Measurements from ENCODE around the gene IRAK3. TPM values are rescaled to one million over a fixed set of nuclear protein-coding genes. Genes with fewer than 3 reads are reported as not detected.

IRAK3 gene
- total and polyA plus RNA-seq, 2 experiments from 2014 or later = 0.53 to 1.8 TPM

DNA sequence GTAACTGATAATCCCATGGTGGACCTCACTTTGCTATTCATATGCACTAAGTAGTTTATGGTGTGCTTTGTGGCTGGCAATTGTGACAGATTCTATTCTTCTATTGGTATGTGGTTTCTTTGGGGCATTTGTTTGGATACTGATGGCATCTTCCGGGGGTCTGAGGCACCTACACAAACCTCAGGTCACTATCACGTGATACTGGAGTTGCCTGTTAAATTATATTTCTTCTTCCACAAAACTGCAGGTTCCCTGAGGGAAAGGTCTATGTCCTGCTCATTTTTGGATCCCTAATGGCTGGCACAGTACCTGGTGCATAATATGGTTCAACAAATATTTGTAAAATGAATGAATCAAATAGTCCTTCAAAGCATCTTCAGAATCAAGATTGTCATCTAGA, 63.8 kb downstream of the IRAK3 start:
- no peaks in the 10 kb centered on the region for H4K20me1 ChIP-seq (replicated peaks; ENCODE audit: insufficient read depth)

DNA sequence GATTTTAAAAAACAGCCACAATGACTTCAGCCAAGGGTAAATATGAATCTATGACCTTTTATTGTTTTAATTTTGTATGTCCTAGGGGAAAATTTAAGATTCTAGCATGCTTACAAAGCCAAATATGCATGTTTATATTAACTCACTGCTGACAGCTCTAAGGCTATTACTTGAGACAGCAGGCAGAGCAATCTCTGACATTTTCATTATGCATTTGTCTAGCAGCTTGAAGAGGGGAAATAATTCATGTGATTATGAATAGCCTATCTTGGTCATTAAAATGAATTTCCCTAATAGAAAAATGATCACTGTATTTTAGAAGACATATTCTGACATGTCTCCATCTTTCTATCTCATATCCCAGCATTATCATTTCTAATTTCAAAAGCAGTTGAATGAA, 66.7 kb downstream of the IRAK3 start:
- H3K4me3 ChIP-seq = no peak overlapping the region
- no peaks in the 10 kb centered on the region for H4K20me1 ChIP-seq (replicated peaks; ENCODE audit: insufficient read depth)
- H3F3A ChIP-seq (replicated peaks; ENCODE audit: low read depth) = no peaks in the 10 kb centered on the region
- no peaks in the 10 kb centered on the region for H3K79me2 ChIP-seq (replicated peaks; ENCODE audit: insufficient read depth)
- no peak for TF ChIP-seq EZH2phosphoT487 (IDR thresholded peaks at IDR 0.05; ENCODE audit: unreplicated experiment)
- TF ChIP-seq JUNB (IDR thresholded peaks at IDR 0.05; ENCODE audit: unreplicated experiment) = no peak
- TF ChIP-seq CREB1 (CRISPR knock-in tag; IDR thresholded peaks at IDR 0.05; ENCODE audit: low read depth) = no peak
- TF ChIP-seq, protein P1, sequence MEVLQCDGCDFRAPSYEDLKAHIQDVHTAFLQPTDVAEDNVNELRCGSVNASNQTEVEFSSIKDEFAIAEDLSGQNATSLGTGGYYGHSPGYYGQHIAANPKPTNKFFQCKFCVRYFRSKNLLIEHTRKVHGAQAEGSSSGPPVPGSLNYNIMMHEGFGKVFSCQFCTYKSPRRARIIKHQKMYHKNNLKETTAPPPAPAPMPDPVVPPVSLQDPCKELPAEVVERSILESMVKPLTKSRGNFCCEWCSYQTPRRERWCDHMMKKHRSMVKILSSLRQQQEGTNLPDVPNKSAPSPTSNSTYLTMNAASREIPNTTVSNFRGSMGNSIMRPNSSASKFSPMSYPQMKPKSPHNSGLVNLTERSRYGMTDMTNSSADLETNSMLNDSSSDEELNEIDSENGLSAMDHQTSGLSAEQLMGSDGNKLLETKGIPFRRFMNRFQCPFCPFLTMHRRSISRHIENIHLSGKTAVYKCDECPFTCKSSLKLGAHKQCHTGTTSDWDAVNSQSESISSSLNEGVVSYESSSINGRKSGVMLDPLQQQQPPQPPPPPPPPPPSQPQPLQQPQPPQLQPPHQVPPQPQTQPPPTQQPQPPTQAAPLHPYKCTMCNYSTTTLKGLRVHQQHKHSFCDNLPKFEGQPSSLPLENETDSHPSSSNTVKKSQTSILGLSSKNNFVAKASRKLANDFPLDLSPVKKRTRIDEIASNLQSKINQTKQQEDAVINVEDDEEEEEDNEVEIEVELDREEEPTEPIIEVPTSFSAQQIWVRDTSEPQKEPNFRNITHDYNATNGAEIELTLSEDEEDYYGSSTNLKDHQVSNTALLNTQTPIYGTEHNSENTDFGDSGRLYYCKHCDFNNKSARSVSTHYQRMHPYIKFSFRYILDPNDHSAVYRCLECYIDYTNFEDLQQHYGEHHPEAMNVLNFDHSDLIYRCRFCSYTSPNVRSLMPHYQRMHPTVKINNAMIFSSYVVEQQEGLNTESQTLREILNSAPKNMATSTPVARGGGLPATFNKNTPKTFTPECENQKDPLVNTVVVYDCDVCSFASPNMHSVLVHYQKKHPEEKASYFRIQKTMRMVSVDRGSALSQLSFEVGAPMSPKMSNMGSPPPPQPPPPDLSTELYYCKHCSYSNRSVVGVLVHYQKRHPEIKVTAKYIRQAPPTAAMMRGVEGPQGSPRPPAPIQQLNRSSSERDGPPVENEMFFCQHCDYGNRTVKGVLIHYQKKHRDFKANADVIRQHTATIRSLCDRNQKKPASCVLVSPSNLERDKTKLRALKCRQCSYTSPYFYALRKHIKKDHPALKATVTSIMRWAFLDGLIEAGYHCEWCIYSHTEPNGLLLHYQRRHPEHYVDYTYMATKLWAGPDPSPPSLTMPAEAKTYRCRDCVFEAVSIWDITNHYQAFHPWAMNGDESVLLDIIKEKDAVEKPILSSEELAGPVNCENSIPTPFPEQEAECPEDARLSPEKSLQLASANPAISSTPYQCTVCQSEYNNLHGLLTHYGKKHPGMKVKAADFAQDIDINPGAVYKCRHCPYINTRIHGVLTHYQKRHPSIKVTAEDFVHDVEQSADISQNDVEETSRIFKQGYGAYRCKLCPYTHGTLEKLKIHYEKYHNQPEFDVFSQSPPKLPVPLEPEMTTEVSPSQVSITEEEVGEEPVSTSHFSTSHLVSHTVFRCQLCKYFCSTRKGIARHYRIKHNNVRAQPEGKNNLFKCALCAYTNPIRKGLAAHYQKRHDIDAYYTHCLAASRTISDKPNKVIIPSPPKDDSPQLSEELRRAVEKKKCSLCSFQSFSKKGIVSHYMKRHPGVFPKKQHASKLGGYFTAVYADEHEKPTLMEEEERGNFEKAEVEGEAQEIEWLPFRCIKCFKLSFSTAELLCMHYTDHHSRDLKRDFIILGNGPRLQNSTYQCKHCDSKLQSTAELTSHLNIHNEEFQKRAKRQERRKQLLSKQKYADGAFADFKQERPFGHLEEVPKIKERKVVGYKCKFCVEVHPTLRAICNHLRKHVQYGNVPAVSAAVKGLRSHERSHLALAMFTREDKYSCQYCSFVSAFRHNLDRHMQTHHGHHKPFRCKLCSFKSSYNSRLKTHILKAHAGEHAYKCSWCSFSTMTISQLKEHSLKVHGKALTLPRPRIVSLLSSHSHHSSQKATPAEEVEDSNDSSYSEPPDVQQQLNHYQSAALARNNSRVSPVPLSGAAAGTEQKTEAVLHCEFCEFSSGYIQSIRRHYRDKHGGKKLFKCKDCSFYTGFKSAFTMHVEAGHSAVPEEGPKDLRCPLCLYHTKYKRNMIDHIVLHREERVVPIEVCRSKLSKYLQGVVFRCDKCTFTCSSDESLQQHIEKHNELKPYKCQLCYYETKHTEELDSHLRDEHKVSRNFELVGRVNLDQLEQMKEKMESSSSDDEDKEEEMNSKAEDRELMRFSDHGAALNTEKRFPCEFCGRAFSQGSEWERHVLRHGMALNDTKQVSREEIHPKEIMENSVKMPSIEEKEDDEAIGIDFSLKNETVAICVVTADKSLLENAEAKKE (CRISPR knock-in tag; IDR thresholded peaks at IDR 0.05) = no peak
- no peak for TF ChIP-seq STAT1 (IDR thresholded peaks at IDR 0.05; ENCODE audit: unreplicated experiment)
- H3K4me3 Mint-ChIP-seq = no peak overlapping the region
- H3K4me2 ChIP-seq = no peak overlapping the region
- H3K27me3 Mint-ChIP-seq (ENCODE audit: insufficient read depth, low read depth, poor library complexity) = peaks cover 2% of the 10 kb centered on the region
- DNase-seq (ENCODE audit: low spot score) (no peak), ATAC-seq (no peak)
- H3K36me3 Mint-ChIP-seq (ENCODE audit: low read depth) = no peaks in the 10 kb centered on the region
- no peaks in the 10 kb centered on the region for H3K36me3 ChIP-seq (ENCODE audit: insufficient read depth)
- H2AFZ ChIP-seq = no peak overlapping the region
- no peak overlapping the region for H3K27ac Mint-ChIP-seq
- H3K4me1 ChIP-seq (ENCODE audit: insufficient read depth) = no peaks in the 10 kb centered on the region
- H3K27ac ChIP-seq (ENCODE audit: low read depth) = no peak overlapping the region
- no peaks in the 10 kb centered on the region for H3K27me3 ChIP-seq (ENCODE audit: insufficient read depth)
- H3K9me3 Mint-ChIP-seq = no peaks in the 10 kb centered on the region
- peaks cover 8% of the 10 kb centered on the region; the same call in 2 of the 3 replicates for H3K4me1 Mint-ChIP-seq
- peaks cover 10% of the 10 kb centered on the region for H3K9me2 ChIP-seq (ENCODE audit: insufficient read depth)

More for the DNA sequence above, 63.8 kb downstream of the IRAK3 start:
- H3K36me3 Mint-ChIP-seq (ENCODE audit: low read depth) = no peaks in the 10 kb centered on the region
- Histone ChIP-seq H3K79me2 (replicated peaks; ENCODE audit: insufficient read depth) (no peaks in the 10 kb centered on the region), H3K27me3 (ENCODE audit: insufficient read depth) (no peaks in the 10 kb centered on the region), H3K4me1 (ENCODE audit: insufficient read depth) (no peaks in the 10 kb centered on the region), H3K4me3 (no peak overlapping the region), H2AFZ (no peak overlapping the region), H3K36me3 (ENCODE audit: insufficient read depth) (no peaks in the 10 kb centered on the region), H3K4me2 (no peak overlapping the region), H3F3A (replicated peaks; ENCODE audit: low read depth) (no peaks in the 10 kb centered on the region), H3K9me2 (ENCODE audit: insufficient read depth) (peaks cover 10% of the 10 kb centered on the region), H3K27ac (ENCODE audit: low read depth) (no peak overlapping the region)
- no peaks in the 10 kb centered on the region for H3K27me3 Mint-ChIP-seq (ENCODE audit: insufficient read depth, low read depth, poor library complexity)
- peaks cover 8% of the 10 kb centered on the region; the same call in 2 of the 3 replicates for H3K4me1 Mint-ChIP-seq
- no peaks in the 10 kb centered on the region for H3K9me3 Mint-ChIP-seq
- no peak overlapping the region for H3K27ac Mint-ChIP-seq
- TF ChIP-seq EZH2phosphoT487 (IDR thresholded peaks at IDR 0.05; ENCODE audit: unreplicated experiment) = no peak
- TF ChIP-seq, protein P2, sequence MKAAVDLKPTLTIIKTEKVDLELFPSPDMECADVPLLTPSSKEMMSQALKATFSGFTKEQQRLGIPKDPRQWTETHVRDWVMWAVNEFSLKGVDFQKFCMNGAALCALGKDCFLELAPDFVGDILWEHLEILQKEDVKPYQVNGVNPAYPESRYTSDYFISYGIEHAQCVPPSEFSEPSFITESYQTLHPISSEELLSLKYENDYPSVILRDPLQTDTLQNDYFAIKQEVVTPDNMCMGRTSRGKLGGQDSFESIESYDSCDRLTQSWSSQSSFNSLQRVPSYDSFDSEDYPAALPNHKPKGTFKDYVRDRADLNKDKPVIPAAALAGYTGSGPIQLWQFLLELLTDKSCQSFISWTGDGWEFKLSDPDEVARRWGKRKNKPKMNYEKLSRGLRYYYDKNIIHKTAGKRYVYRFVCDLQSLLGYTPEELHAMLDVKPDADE (IDR thresholded peaks at IDR 0.05) = no peak
- TF ChIP-seq CREB1 (CRISPR knock-in tag; IDR thresholded peaks at IDR 0.05; ENCODE audit: low read depth) = no peak
- no peak for TF ChIP-seq POLR2AphosphoS5 (IDR thresholded peaks at IDR 0.05; ENCODE audit: low read depth)
- TF ChIP-seq, protein P3, sequence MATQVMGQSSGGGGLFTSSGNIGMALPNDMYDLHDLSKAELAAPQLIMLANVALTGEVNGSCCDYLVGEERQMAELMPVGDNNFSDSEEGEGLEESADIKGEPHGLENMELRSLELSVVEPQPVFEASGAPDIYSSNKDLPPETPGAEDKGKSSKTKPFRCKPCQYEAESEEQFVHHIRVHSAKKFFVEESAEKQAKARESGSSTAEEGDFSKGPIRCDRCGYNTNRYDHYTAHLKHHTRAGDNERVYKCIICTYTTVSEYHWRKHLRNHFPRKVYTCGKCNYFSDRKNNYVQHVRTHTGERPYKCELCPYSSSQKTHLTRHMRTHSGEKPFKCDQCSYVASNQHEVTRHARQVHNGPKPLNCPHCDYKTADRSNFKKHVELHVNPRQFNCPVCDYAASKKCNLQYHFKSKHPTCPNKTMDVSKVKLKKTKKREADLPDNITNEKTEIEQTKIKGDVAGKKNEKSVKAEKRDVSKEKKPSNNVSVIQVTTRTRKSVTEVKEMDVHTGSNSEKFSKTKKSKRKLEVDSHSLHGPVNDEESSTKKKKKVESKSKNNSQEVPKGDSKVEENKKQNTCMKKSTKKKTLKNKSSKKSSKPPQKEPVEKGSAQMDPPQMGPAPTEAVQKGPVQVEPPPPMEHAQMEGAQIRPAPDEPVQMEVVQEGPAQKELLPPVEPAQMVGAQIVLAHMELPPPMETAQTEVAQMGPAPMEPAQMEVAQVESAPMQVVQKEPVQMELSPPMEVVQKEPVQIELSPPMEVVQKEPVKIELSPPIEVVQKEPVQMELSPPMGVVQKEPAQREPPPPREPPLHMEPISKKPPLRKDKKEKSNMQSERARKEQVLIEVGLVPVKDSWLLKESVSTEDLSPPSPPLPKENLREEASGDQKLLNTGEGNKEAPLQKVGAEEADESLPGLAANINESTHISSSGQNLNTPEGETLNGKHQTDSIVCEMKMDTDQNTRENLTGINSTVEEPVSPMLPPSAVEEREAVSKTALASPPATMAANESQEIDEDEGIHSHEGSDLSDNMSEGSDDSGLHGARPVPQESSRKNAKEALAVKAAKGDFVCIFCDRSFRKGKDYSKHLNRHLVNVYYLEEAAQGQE (IDR thresholded peaks at IDR 0.05; ENCODE audit: unreplicated experiment) = no peak
- no peak overlapping the region for H3K4me3 Mint-ChIP-seq
- DNase-seq (ENCODE audit: low spot score) (no peak), ATAC-seq (no peak)
